ENCODE results near the gene RERE.

RERE gene

GRCh38 chr1:8763888-8764287, 53.6 kb downstream of the RERE start:
- POLR2A ChIA-PET = no interaction called here
- TF ChIP-seq ARNT (IDR thresholded peaks at IDR 0.05) (no peak), BHLHE40 (IDR thresholded peaks at IDR 0.05; ENCODE audit: borderline replicate concordance) (no peak), TARDBP (IDR thresholded peaks at IDR 0.05) (no peak), HDGF (IDR thresholded peaks at IDR 0.05; ENCODE audit: borderline replicate concordance) (no peak), CTBP1 (IDR thresholded peaks at IDR 0.05; ENCODE audit: borderline replicate concordance) (no peak), SP1 (IDR thresholded peaks at IDR 0.05) (no peak), NFRKB (IDR thresholded peaks at IDR 0.05) (no peak), SUZ12 (IDR thresholded peaks at IDR 0.05) (no peak), ZNF384 (IDR thresholded peaks at IDR 0.05) (no peak), ELF4 (IDR thresholded peaks at IDR 0.05) (no peak), FOXK2 (IDR thresholded peaks at IDR 0.05) (no peak), L3MBTL2 (conservative IDR thresholded peaks at IDR 0.05) (no peak), FOXA1 (IDR thresholded peaks at IDR 0.05) (no peak), FOXM1 (IDR thresholded peaks at IDR 0.05; ENCODE audit: borderline replicate concordance) (no peak), LEF1 (IDR thresholded peaks at IDR 0.05; ENCODE audit: borderline replicate concordance) (no peak)
- TF ChIP-seq, protein P1, sequence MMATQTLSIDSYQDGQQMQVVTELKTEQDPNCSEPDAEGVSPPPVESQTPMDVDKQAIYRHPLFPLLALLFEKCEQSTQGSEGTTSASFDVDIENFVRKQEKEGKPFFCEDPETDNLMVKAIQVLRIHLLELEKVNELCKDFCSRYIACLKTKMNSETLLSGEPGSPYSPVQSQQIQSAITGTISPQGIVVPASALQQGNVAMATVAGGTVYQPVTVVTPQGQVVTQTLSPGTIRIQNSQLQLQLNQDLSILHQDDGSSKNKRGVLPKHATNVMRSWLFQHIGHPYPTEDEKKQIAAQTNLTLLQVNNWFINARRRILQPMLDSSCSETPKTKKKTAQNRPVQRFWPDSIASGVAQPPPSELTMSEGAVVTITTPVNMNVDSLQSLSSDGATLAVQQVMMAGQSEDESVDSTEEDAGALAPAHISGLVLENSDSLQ (IDR thresholded peaks at IDR 0.05) = no peak
- CTCF ChIA-PET = no interaction called here
- DNase-seq (ENCODE audit: extremely low spot score) = peak; percentile 28

DNA sequence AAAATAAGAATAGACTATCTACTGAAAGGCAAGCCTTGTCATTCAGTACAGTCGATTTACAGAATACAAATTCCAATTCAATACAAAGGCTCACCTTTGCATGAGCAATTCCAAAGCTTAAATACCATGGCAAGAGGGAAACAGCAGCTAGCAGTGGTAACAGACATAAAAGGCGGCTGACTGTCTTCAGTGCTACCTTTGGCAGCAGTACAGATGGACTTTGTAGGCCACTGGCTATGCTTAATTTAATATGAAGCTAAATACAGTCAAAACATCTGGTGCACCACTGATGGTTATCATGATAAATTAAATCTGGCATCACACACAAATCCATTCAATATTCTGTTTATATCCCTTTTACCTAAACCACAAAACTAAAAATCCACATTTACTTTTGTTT, 62.4 kb downstream of the RERE start:
- ChIA-PET CTCF (interaction anchor here (0.6 kb wide), 1 partner anchor 102 kb away, joined by 5 read pairs; no protein-coding TSS in a partner anchor), POLR2A (no interaction called here)
- no peak for DNase-seq (ENCODE audit: extremely low spot score)
- TF ChIP-seq ELF4 (IDR thresholded peaks at IDR 0.05) (no peak), HDGF (IDR thresholded peaks at IDR 0.05; ENCODE audit: borderline replicate concordance) (no peak), SP1 (IDR thresholded peaks at IDR 0.05) (no peak), FOXA1 (IDR thresholded peaks at IDR 0.05) (no peak), FOXK2 (IDR thresholded peaks at IDR 0.05) (no peak), SUZ12 (IDR thresholded peaks at IDR 0.05) (no peak), TARDBP (IDR thresholded peaks at IDR 0.05) (no peak), BHLHE40 (IDR thresholded peaks at IDR 0.05; ENCODE audit: borderline replicate concordance) (no peak), ARNT (IDR thresholded peaks at IDR 0.05) (no peak), L3MBTL2 (conservative IDR thresholded peaks at IDR 0.05) (no peak), LEF1 (IDR thresholded peaks at IDR 0.05; ENCODE audit: borderline replicate concordance) (no peak), CTBP1 (IDR thresholded peaks at IDR 0.05; ENCODE audit: borderline replicate concordance) (no peak)
- TF ChIP-seq, protein P1 (IDR thresholded peaks at IDR 0.05) = no peak

GRCh38 chr1:8754247-8754650, 63.2 kb downstream of the RERE start:
- no peak for TF ChIP-seq TARDBP (IDR thresholded peaks at IDR 0.05)
- TF ChIP-seq NFRKB (IDR thresholded peaks at IDR 0.05) = no peak
- TF ChIP-seq ZNF384 (IDR thresholded peaks at IDR 0.05) = no peak
- TF ChIP-seq, protein P1 (IDR thresholded peaks at IDR 0.05) = no peak
- no peak for TF ChIP-seq FOXK2 (IDR thresholded peaks at IDR 0.05)
- no peak for TF ChIP-seq LEF1 (IDR thresholded peaks at IDR 0.05; ENCODE audit: borderline replicate concordance)
- no peak for TF ChIP-seq FOXA1 (IDR thresholded peaks at IDR 0.05)
- TF ChIP-seq L3MBTL2 (conservative IDR thresholded peaks at IDR 0.05) = no peak
- CTCF ChIA-PET = no interaction called here
- POLR2A ChIA-PET = no interaction called here
- DNase-seq (ENCODE audit: extremely low spot score) = no peak

DNA sequence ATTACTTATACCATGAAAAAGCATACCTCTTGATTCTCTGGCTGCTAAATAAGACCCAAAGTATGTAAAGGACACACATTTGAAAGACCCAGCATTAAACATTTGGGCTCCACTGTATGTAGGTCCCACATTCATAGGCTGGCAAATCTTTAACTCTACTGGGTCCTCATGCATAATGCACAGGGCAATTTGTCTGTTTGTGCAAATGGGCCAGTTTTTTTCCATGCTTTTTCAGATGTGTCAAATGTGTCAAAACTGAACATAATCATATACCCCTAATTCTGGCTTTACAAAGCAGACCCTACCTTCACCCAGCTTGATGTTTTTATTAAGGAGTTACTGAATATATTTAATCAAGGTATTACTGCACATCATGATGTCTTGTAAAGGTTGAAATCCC, 63.7 kb downstream of the RERE start:
- no peak for TF ChIP-seq BHLHE40 (IDR thresholded peaks at IDR 0.05; ENCODE audit: borderline replicate concordance)
- no peak for TF ChIP-seq LEF1 (IDR thresholded peaks at IDR 0.05; ENCODE audit: borderline replicate concordance)
- TF ChIP-seq, protein P1 (IDR thresholded peaks at IDR 0.05) = no peak
- no peak for TF ChIP-seq TARDBP (IDR thresholded peaks at IDR 0.05)
- no peak for TF ChIP-seq SP1 (IDR thresholded peaks at IDR 0.05)
- TF ChIP-seq FOXK2 (IDR thresholded peaks at IDR 0.05) = no peak
- no peak for TF ChIP-seq ZNF384 (IDR thresholded peaks at IDR 0.05)
- no peak for TF ChIP-seq HDGF (IDR thresholded peaks at IDR 0.05; ENCODE audit: borderline replicate concordance)
- no peak for TF ChIP-seq L3MBTL2 (conservative IDR thresholded peaks at IDR 0.05)
- TF ChIP-seq FOXM1 (IDR thresholded peaks at IDR 0.05; ENCODE audit: borderline replicate concordance) = no peak
- no peak for TF ChIP-seq ELF4 (IDR thresholded peaks at IDR 0.05)
- no peak for TF ChIP-seq NFRKB (IDR thresholded peaks at IDR 0.05)
- CTCF ChIA-PET = no interaction called here
- POLR2A ChIA-PET = no interaction called here
- no peak for DNase-seq (ENCODE audit: extremely low spot score)

GRCh38 chr1:8752921-8753713, 64.3 kb downstream of the RERE start:
- no peak for TF ChIP-seq ELF4 (IDR thresholded peaks at IDR 0.05)
- TF ChIP-seq BHLHE40 (IDR thresholded peaks at IDR 0.05; ENCODE audit: borderline replicate concordance) = no peak
- no peak for TF ChIP-seq FOXK2 (IDR thresholded peaks at IDR 0.05)
- no peak for TF ChIP-seq SP1 (IDR thresholded peaks at IDR 0.05)
- no peak for TF ChIP-seq HDGF (IDR thresholded peaks at IDR 0.05; ENCODE audit: borderline replicate concordance)
- TF ChIP-seq CTBP1 (IDR thresholded peaks at IDR 0.05; ENCODE audit: borderline replicate concordance) = no peak
- TF ChIP-seq FOXA1 (IDR thresholded peaks at IDR 0.05) = no peak
- POLR2A ChIA-PET = no interaction called here
- CTCF ChIA-PET = interaction anchor here (1.0 to 1.1 kb wide), 2 partner anchors 27 to 96 kb away, joined by 3 to 4 read pairs; no protein-coding TSS in a partner anchor
- DNase-seq (ENCODE audit: extremely low spot score) = no peak
